ENCODE results near the gene HEATR3. TPM values are rescaled to one million over a fixed set of nuclear protein-coding genes. Genes with fewer than 3 reads are reported as not detected.

The HEATR3 gene
- total and polyA plus RNA-seq, 2 of the 13 experiments (the other 11 are each of a cell fraction or from before 2014, with no cell fraction given): 22.4 to 52.4 TPM

DNA sequence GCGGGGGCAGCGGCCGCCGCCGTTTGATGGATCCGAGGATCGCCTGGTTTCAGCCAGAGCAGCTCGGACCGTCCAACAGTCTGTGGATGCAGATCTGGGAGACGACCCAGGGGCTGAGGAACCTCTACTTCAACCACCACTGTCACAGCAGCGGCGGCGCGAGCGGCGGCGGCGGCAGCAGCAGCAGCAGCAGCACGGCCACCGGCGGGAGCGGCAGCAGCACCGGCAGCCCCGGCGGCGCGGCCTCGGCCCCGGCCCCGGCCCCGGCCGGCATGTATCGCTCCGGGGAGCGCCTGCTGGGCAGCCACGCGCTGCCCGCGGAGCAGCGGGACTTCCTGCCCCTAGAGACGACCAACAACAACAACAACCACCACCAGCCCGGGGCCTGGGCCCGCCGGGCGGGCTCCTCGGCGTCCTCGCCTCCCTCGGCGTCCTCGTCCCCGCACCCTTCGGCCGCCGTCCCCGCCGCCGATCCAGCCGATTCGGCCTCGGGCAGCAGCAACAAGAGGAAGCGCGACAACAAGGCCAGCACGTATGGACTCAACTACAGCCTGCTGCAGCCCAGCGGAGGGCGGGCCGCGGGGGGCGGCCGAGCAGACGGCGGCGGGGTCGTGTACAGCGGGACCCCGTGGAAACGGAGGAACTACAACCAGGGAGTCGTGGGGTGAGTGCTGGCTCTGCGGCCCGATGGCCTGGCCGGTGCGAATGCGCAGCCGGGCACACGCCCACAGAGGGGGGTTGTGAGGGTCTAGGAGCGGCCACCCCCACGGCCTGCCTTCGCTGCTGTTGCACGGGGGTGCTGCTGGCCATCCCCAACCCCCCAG, 88.0 kb downstream of the HEATR3 start (continued):
- TF ChIP-seq SIN3B (IDR thresholded peaks at IDR 0.05; ENCODE audit: low read length) (no peak), ZBTB42 (CRISPR knock-in tag; IDR thresholded peaks at IDR 0.05) (0 out of 2 replicates have a peak, but pooled peaks have one; percentile 23), GLI4 (CRISPR knock-in tag; IDR thresholded peaks at IDR 0.05; ENCODE audit: borderline replicate concordance) (peak; percentile 87), NAIF1 (CRISPR knock-in tag; IDR thresholded peaks at IDR 0.05; ENCODE audit: borderline replicate concordance) (no peak), ZNF883 (CRISPR knock-in tag; IDR thresholded peaks at IDR 0.05; ENCODE audit: not compliant biosample characterization) (peak; percentile 85), FOXM1 (CRISPR knock-in tag; IDR thresholded peaks at IDR 0.05) (no peak), NFIC (IDR thresholded peaks at IDR 0.05; ENCODE audit: low read length) (no peak), ZNF773 (CRISPR knock-in tag; IDR thresholded peaks at IDR 0.05; ENCODE audit: borderline replicate concordance) (no peak; the same call in 1 of the 2 replicates), RFX1 (IDR thresholded peaks at IDR 0.05) (no peak), ZFAT (CRISPR knock-in tag; conservative IDR thresholded peaks at IDR 0.05) (no peak), ZNF660 (CRISPR knock-in tag; IDR thresholded peaks at IDR 0.05; ENCODE audit: borderline replicate concordance, low read depth) (no peak), PCBP2 (optimal IDR thresholded peaks at IDR 0.05; ENCODE audit: low read depth, low read length, poor library complexity, severe bottlenecking) (no peak), SNAPC2 (CRISPR knock-in tag; IDR thresholded peaks at IDR 0.05) (no peak), ZKSCAN8 (CRISPR knock-in tag; IDR thresholded peaks at IDR 0.05; ENCODE audit: borderline replicate concordance) (no peak), AHR (CRISPR knock-in tag; IDR thresholded peaks at IDR 0.05) (peak; percentile 50; the same call in 1 of the 2 replicates)
- TF ChIP-seq, protein P1, sequence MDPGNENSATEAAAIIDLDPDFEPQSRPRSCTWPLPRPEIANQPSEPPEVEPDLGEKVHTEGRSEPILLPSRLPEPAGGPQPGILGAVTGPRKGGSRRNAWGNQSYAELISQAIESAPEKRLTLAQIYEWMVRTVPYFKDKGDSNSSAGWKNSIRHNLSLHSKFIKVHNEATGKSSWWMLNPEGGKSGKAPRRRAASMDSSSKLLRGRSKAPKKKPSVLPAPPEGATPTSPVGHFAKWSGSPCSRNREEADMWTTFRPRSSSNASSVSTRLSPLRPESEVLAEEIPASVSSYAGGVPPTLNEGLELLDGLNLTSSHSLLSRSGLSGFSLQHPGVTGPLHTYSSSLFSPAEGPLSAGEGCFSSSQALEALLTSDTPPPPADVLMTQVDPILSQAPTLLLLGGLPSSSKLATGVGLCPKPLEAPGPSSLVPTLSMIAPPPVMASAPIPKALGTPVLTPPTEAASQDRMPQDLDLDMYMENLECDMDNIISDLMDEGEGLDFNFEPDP (CRISPR knock-in tag; conservative IDR thresholded peaks at IDR 0.05): no peak
- TF ChIP-seq, protein P2, sequence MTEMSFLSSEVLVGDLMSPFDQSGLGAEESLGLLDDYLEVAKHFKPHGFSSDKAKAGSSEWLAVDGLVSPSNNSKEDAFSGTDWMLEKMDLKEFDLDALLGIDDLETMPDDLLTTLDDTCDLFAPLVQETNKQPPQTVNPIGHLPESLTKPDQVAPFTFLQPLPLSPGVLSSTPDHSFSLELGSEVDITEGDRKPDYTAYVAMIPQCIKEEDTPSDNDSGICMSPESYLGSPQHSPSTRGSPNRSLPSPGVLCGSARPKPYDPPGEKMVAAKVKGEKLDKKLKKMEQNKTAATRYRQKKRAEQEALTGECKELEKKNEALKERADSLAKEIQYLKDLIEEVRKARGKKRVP (CRISPR knock-in tag; IDR thresholded peaks at IDR 0.05): no peak
- TF ChIP-seq, protein P3, sequence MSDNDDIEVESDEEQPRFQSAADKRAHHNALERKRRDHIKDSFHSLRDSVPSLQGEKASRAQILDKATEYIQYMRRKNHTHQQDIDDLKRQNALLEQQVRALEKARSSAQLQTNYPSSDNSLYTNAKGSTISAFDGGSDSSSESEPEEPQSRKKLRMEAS (IDR thresholded peaks at IDR 0.05): no peak
- TF ChIP-seq, protein P4, sequence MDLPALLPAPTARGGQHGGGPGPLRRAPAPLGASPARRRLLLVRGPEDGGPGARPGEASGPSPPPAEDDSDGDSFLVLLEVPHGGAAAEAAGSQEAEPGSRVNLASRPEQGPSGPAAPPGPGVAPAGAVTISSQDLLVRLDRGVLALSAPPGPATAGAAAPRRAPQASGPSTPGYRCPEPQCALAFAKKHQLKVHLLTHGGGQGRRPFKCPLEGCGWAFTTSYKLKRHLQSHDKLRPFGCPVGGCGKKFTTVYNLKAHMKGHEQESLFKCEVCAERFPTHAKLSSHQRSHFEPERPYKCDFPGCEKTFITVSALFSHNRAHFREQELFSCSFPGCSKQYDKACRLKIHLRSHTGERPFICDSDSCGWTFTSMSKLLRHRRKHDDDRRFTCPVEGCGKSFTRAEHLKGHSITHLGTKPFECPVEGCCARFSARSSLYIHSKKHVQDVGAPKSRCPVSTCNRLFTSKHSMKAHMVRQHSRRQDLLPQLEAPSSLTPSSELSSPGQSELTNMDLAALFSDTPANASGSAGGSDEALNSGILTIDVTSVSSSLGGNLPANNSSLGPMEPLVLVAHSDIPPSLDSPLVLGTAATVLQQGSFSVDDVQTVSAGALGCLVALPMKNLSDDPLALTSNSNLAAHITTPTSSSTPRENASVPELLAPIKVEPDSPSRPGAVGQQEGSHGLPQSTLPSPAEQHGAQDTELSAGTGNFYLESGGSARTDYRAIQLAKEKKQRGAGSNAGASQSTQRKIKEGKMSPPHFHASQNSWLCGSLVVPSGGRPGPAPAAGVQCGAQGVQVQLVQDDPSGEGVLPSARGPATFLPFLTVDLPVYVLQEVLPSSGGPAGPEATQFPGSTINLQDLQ (CRISPR knock-in tag; IDR thresholded peaks at IDR 0.05): no peak
- TF ChIP-seq, protein P5, sequence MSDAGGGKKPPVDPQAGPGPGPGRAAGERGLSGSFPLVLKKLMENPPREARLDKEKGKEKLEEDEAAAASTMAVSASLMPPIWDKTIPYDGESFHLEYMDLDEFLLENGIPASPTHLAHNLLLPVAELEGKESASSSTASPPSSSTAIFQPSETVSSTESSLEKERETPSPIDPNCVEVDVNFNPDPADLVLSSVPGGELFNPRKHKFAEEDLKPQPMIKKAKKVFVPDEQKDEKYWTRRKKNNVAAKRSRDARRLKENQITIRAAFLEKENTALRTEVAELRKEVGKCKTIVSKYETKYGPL (CRISPR knock-in tag; IDR thresholded peaks at IDR 0.05): 0 out of 2 replicates have a peak, but pooled peaks have one; percentile 24

Measured in HepG2 (cell line).